ENCODE data around the gene KRTAP20-3.

The KRTAP20-3 gene

DNA sequence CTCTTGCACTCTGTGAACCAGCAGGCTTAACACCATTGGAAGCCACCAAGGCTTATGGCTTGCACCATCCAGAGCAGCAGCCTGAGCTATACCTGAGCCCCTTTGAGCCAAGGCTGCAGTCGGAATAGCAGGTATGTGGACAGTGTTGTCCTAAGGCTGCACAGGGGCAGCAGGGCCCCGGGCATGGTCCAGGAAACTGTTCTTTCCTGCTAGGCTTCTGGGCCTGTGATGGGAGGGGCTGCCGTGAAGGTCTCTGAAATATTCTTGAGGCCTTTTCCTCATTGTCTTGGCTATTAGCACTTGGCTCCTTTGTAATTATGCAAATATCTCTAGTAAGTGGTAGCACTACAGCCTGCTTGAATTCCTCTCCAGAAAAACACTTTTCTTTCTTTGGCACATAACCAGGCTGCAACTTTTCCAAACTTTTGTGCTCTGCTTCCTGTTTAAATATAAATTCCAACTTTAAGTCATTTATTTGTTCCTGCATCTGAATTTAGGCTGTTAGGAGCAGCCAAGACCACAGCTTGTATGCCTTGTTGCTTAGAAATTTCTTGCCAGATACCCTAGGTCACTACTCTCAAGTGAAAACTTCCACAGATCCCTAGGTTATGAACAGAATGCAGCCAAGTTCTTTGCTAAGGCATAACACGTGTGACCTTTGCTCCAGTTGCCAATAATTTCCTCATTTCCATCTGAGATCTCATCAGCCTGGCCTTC lies 17.1 kb upstream of the KRTAP20-3 start:
- H3K4me3 ChIP-seq (ENCODE audit: low read depth, low read length): no peak overlapping the region
- peaks cover 7% of the 10 kb centered on the region for H3K9me3 ChIP-seq (ENCODE audit: control insufficient read depth, insufficient read depth, low read depth, low read length)
- H3K4me1 ChIP-seq (ENCODE audit: control insufficient read depth, insufficient read depth, low read length): peaks cover 3% of the 10 kb centered on the region; the same call in 1 of the 2 replicates
- H3K27ac ChIP-seq (ENCODE audit: low read depth, low read length): no peak overlapping the region
- H3K27me3 ChIP-seq (ENCODE audit: control insufficient read depth, insufficient read depth, low read length): no peaks in the 10 kb centered on the region
- H3K9ac ChIP-seq (ENCODE audit: low read length): no peak overlapping the region
- no peaks in the 10 kb centered on the region for H3K36me3 ChIP-seq (ENCODE audit: control insufficient read depth, insufficient read depth, low read length)

DNA sequence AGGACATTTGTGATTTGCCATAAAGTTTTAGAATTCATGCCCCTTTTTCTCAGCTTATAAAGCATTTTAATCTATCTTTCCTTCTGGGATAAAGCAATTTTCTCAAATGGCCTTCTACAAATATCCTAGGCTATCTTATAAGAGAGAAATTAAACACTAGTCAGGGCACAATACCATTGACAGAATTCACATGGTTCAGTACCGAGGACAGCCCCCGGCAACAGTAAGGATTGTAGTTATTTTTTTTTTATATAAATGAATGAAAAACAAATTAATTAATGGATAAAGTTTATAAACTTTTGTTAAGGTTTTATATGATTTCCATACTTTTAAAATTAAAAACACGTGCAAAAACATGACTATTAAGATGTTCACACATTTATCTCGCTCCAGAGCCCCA lies 14.6 kb upstream of the KRTAP20-3 start:
- Histone ChIP-seq H3K9me3 (ENCODE audit: control insufficient read depth, insufficient read depth, low read depth, low read length) (peaks cover 7% of the 10 kb centered on the region), H3K27me3 (ENCODE audit: control insufficient read depth, insufficient read depth, low read length) (no peaks in the 10 kb centered on the region), H3K4me3 (ENCODE audit: low read depth, low read length) (no peak overlapping the region), H3K27ac (ENCODE audit: low read depth, low read length) (no peak overlapping the region), H3K4me1 (ENCODE audit: control insufficient read depth, insufficient read depth, low read length) (peaks cover 3% of the 10 kb centered on the region; the same call in 1 of the 2 replicates), H3K36me3 (ENCODE audit: control insufficient read depth, insufficient read depth, low read length) (no peaks in the 10 kb centered on the region), H3K9ac (ENCODE audit: low read length) (no peak overlapping the region)

DNA sequence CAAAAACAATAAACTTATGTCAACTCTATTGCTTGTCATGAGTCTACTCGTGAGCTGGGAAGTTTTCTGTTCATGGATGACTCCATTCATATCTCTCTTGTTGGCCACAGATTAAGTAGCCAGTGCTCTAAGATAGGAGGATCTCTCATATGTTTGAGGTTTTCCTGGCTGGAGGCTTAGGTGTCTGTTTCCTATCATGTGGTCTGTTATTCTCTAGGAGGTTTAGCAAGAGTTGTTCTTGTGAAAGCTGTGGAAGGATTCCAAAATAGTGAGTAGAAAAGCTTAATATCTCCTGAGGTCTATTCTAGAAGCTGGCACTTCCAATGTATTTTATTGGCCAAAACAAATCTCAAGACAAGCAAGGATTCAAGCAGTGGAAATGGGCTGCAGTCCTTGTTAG lies 13.5 kb upstream of the KRTAP20-3 start:
- peaks cover 7% of the 10 kb centered on the region for H3K9me3 ChIP-seq (ENCODE audit: control insufficient read depth, insufficient read depth, low read depth, low read length)
- H3K9ac ChIP-seq (ENCODE audit: low read length): no peak overlapping the region
- H3K27me3 ChIP-seq (ENCODE audit: control insufficient read depth, insufficient read depth, low read length): no peaks in the 10 kb centered on the region
- H3K36me3 ChIP-seq (ENCODE audit: control insufficient read depth, insufficient read depth, low read length): no peaks in the 10 kb centered on the region
- peaks cover 3% of the 10 kb centered on the region; the same call in 1 of the 2 replicates for H3K4me1 ChIP-seq (ENCODE audit: control insufficient read depth, insufficient read depth, low read length)
- no peak overlapping the region for H3K4me3 ChIP-seq (ENCODE audit: low read depth, low read length)
- no peak overlapping the region for H3K27ac ChIP-seq (ENCODE audit: low read depth, low read length)

DNA sequence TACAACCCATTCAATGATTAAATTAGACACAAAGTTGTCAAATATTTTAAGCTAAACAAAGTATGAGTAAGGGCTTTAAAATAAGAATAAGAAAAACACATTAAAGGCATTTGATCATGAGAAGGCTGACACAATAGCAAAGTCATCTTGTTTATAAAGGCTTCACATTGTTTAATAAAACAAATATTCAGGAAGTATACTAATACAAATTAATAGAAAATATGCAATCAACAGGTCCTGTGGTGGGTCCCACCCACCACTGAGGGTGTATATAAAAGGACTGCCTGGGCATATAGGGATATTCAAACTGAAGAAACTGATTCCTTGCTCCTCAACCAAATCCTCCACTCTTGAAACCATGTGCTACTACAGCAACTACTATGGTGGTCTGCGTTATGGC lies 7.8 kb upstream of the KRTAP20-3 start, which contains the start of gene KRTAP20-2:
KRTAP20-2 (plus strand) TSS at position 301 of the 400 bp plus-strand sequence; CDS start at position 359, 58 bp downstream.
- H3K9ac ChIP-seq (ENCODE audit: low read length): no peak within 1 kb of the TSS
- no peaks in the 10 kb centered on the region; the same call in 1 of the 2 replicates for H3K9me3 ChIP-seq (ENCODE audit: control insufficient read depth, insufficient read depth, low read depth, low read length)
- H3K27ac ChIP-seq (ENCODE audit: low read depth, low read length): no peak within 1 kb of the TSS

DNA sequence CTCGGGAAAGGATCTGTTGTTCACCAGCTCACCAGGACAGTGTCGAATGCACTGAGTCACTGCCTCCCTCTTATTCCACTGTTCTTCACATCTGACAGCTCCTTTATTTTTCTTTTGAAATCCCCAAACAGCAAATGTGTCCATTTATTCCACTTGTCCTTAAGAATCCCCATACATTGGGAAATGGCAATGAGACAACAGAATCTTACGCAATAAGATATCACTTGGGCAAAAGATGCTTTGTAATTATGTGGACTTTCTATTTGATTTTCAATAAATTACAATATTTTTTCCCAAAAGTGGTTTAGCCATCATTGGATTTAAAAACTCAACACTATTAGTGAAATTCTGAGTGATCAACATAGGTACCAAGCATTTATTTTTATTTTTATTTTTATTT lies 4.0 kb upstream of the KRTAP20-3 start:
- Histone ChIP-seq H3K36me3 (ENCODE audit: control insufficient read depth, insufficient read depth, low read length) (no peaks in the 10 kb centered on the region), H3K4me1 (ENCODE audit: control insufficient read depth, insufficient read depth, low read length) (no peaks in the 10 kb centered on the region), H3K9me3 (ENCODE audit: control insufficient read depth, insufficient read depth, low read depth, low read length) (no peaks in the 10 kb centered on the region; the same call in 1 of the 2 replicates), H3K4me3 (ENCODE audit: low read depth, low read length) (no peak overlapping the region), H3K27ac (ENCODE audit: low read depth, low read length) (no peak overlapping the region), H3K27me3 (ENCODE audit: control insufficient read depth, insufficient read depth, low read length) (no peaks in the 10 kb centered on the region), H3K9ac (ENCODE audit: low read length) (no peak overlapping the region)

More for the DNA sequence above, 7.8 kb upstream of the KRTAP20-3 start, which contains the start of gene KRTAP20-2:
- no peaks in the 10 kb centered on the region for H3K27me3 ChIP-seq (ENCODE audit: control insufficient read depth, insufficient read depth, low read length)
- no peak within 1 kb of the TSS for H3K4me3 ChIP-seq (ENCODE audit: low read depth, low read length)
- no peaks in the 10 kb centered on the region for H3K4me1 ChIP-seq (ENCODE audit: control insufficient read depth, insufficient read depth, low read length)
- no peaks in the 10 kb centered on the region for H3K36me3 ChIP-seq (ENCODE audit: control insufficient read depth, insufficient read depth, low read length)

DNA sequence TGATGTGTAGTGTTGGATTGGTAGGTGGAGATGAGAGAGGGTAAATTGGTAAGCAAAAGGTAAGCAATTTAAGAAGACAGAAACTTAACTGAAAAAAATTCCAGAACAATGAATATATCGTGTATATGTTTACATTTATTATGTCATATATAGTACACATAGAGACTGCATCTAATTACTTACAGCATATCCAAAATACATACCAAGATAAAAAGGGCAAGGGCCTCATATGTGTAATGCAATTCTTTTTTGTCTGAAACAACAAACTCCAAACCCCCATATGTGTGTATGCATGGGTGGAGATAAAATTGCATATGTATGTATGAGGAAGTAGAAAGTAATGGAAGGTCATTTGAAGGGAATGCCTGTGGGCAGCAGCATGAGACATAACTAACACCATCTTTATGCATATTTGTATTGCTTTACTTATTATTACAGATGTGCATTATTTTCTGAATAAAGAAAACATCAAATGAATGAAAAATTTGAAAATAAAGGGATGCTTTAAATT lies 4.3 kb downstream of the KRTAP20-3 start:
- no peaks in the 10 kb centered on the region for H3K4me1 ChIP-seq (ENCODE audit: control insufficient read depth, insufficient read depth, low read length)
- no peak overlapping the region for H3K9ac ChIP-seq (ENCODE audit: low read length)
- no peaks in the 10 kb centered on the region; the same call in 1 of the 2 replicates for H3K27me3 ChIP-seq (ENCODE audit: control insufficient read depth, insufficient read depth, low read length)
- no peaks in the 10 kb centered on the region for H3K36me3 ChIP-seq (ENCODE audit: control insufficient read depth, insufficient read depth, low read length)
- H3K9me3 ChIP-seq (ENCODE audit: control insufficient read depth, insufficient read depth, low read depth, low read length): no peaks in the 10 kb centered on the region
- no peak overlapping the region for H3K4me3 ChIP-seq (ENCODE audit: low read depth, low read length)
- H3K27ac ChIP-seq (ENCODE audit: low read depth, low read length): no peak overlapping the region

DNA sequence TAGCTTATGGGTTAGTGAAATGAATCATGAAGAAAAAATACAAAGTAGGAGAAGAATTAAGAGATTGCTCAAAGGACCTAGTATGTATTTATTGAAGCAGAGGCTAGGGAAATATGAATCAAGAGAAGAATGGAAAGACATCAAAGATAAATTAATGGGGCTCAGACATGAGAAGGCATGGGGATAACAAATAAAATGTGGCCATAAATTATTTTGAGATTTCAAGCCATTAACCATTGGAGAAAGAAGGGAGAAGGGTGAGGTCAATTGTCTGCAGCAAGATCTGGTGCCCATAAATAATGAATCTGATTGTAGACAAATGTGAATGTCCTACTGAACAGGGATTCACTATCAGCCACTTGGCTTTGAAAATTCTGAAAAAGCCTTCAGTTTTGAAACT lies 10.2 kb downstream of the KRTAP20-3 start:
- Histone ChIP-seq H3K27ac (ENCODE audit: low read depth, low read length) (no peak overlapping the region), H3K4me3 (ENCODE audit: low read depth, low read length) (no peak overlapping the region), H3K36me3 (ENCODE audit: control insufficient read depth, insufficient read depth, low read length) (no peaks in the 10 kb centered on the region), H3K27me3 (ENCODE audit: control insufficient read depth, insufficient read depth, low read length) (no peaks in the 10 kb centered on the region; the same call in 1 of the 2 replicates), H3K9me3 (ENCODE audit: control insufficient read depth, insufficient read depth, low read depth, low read length) (no peaks in the 10 kb centered on the region), H3K9ac (ENCODE audit: low read length) (no peak overlapping the region), H3K4me1 (ENCODE audit: control insufficient read depth, insufficient read depth, low read length) (no peaks in the 10 kb centered on the region)

DNA sequence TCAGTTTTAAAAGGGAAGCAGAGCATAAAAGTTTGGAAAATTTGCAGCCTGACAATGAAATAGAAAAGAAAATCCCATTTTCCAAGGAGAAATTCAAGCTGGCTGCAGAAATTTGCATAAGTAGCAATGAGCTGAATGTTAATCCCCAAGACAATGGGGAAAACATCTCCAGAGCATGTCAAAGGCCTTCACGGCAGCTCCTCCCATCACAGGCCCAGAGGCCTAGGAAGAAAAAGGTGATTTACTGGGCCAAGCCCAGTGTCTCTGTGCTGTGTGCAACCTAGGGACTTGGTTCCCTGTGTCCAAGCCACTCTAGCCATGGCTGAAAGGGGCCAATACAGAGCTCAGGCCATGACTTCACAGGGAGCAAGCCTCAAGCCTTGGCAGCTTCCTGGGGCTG lies 26.1 kb downstream of the KRTAP20-3 start:
- Histone ChIP-seq H3K36me3 (ENCODE audit: control insufficient read depth, insufficient read depth, low read length) (no peaks in the 10 kb centered on the region), H3K4me3 (ENCODE audit: low read depth, low read length) (no peak overlapping the region), H3K27me3 (ENCODE audit: control insufficient read depth, insufficient read depth, low read length) (no peaks in the 10 kb centered on the region), H3K4me1 (ENCODE audit: control insufficient read depth, insufficient read depth, low read length) (no peaks in the 10 kb centered on the region), H3K9me3 (ENCODE audit: control insufficient read depth, insufficient read depth, low read depth, low read length) (peaks cover 14% of the 10 kb centered on the region; the same call in 1 of the 2 replicates), H3K27ac (ENCODE audit: low read depth, low read length) (no peak overlapping the region), H3K9ac (ENCODE audit: low read length) (no peak overlapping the region)

DNA sequence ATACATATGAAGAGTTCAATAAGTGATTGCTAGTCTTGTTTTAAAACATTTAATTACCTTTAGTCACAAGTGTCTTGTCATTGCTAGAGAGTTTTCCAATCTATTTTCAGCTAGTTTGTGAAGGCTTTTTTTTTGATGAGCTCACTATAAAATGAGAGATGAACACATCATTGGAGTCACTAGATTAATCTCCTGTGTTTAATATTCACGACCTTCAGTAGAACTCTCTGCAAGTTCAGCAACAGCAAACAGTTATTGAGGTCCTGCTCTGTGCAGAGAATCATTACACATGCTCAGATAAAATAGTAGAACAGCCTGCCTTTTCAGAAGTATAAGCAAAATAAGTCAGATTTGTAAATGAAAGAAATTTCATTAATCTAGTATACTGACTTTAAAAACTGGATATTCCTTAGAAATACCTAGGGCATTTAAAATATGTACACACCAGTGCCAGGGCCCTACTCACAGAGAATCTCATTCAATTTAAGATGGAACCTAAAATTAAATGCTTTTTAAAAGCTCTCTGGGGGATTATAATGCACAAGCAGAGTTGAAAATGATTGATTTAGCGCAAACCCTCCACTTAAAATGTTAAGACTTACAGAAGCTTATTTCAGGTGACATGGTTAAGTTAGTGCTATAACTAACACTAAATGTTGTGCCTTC lies 30.5 kb downstream of the KRTAP20-3 start:
- H3K27me3 ChIP-seq (ENCODE audit: control insufficient read depth, insufficient read depth, low read length): no peaks in the 10 kb centered on the region
- H3K4me3 ChIP-seq (ENCODE audit: low read depth, low read length): no peak overlapping the region
- H3K9me3 ChIP-seq (ENCODE audit: control insufficient read depth, insufficient read depth, low read depth, low read length): peaks cover 14% of the 10 kb centered on the region; the same call in 1 of the 2 replicates
- H3K36me3 ChIP-seq (ENCODE audit: control insufficient read depth, insufficient read depth, low read length): no peaks in the 10 kb centered on the region
- H3K9ac ChIP-seq (ENCODE audit: low read length): no peak overlapping the region
- H3K27ac ChIP-seq (ENCODE audit: low read depth, low read length): no peak overlapping the region
- H3K4me1 ChIP-seq (ENCODE audit: control insufficient read depth, insufficient read depth, low read length): no peaks in the 10 kb centered on the region

DNA sequence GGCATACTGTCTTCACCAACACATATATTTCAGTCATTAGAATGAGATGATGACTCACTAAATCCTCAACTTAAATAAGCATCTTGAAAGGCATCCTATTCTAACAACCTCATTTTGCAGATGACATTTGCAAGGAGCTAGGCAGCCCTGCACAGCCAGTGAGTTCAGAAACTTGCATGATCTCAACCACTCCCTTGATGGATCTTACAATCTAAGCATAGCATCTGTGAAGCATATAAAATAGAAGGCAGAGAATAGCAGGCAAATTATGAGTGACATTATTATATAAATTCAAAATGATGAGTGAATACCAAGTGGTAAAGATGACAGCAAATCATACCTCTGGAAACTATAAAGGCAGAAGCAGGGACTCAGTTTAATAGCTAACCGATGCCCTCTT lies 31.6 kb downstream of the KRTAP20-3 start:
- H3K36me3 ChIP-seq (ENCODE audit: control insufficient read depth, insufficient read depth, low read length): no peaks in the 10 kb centered on the region
- H3K9me3 ChIP-seq (ENCODE audit: control insufficient read depth, insufficient read depth, low read depth, low read length): peaks cover 12% of the 10 kb centered on the region; the same call in 1 of the 2 replicates
- H3K9ac ChIP-seq (ENCODE audit: low read length): no peak overlapping the region
- H3K4me3 ChIP-seq (ENCODE audit: low read depth, low read length): no peak overlapping the region
- H3K27ac ChIP-seq (ENCODE audit: low read depth, low read length): no peak overlapping the region
- no peaks in the 10 kb centered on the region for H3K27me3 ChIP-seq (ENCODE audit: control insufficient read depth, insufficient read depth, low read length)
- H3K4me1 ChIP-seq (ENCODE audit: control insufficient read depth, insufficient read depth, low read length): no peaks in the 10 kb centered on the region

DNA sequence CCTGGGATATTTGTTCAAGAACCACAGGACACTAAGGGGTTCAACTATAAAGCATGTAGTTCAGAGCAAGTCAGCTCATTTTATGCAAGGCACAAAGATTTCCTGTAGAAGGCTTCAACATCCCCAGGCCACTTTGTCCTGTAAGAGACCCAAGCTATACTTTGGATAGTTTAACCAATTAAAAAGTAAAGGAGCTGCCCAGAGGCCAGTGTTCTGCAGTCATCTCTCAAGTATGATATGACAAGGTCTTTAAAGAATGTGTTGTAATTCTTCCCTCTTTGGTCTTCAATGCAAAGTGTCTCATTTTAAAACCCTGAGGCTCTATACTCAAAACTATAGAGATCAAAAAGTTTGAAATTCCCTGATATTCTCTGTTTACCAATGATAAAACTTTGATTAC lies 34.1 kb downstream of the KRTAP20-3 start:
- no peak overlapping the region for H3K4me3 ChIP-seq (ENCODE audit: low read depth, low read length)
- no peaks in the 10 kb centered on the region for H3K36me3 ChIP-seq (ENCODE audit: control insufficient read depth, insufficient read depth, low read length)
- H3K9ac ChIP-seq (ENCODE audit: low read length): no peak overlapping the region
- H3K27ac ChIP-seq (ENCODE audit: low read depth, low read length): no peak overlapping the region
- H3K4me1 ChIP-seq (ENCODE audit: control insufficient read depth, insufficient read depth, low read length): no peaks in the 10 kb centered on the region
- H3K9me3 ChIP-seq (ENCODE audit: control insufficient read depth, insufficient read depth, low read depth, low read length): no peaks in the 10 kb centered on the region
- no peaks in the 10 kb centered on the region for H3K27me3 ChIP-seq (ENCODE audit: control insufficient read depth, insufficient read depth, low read length)
